ENCODE measurements around the gene RAD9A.

Gene RAD9A

DNA sequence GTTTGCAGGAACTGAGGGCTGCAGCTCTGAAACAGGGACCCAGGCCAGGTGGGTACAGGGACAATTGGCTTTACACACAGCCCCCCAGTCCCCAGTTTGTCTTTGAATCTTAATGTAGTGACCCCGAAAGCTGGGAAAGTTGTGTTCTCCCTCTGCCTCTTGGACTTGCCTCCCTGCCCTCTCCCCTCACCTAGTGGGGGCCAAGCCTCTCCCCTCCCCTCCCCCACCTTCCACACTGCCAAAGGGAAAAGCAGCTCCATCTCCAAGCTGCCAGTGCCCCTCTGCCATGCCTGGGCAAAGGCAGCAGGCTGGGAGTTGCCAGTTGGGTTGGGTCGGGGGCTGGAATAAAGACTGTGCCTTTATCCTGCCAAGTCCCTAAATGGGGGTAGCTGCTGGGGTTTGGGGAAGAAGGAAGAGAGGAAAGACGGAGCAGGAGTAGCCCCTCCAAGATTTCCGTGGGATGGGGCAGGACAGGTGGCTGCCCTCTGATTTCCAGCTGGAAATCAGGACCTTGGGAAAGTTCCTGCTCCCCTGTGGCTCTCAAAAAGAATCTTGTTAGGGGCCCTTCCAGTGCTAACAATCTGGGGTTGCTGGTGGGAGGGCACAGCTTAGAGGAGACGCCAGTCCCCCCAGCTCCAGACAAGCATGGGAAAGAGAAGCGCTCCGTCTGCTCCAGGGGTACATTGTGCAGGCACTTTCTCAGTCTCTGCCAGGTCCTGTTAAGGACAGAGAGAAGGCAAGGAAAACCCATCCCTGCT, 15.5 kb upstream of the RAD9A start:
- Histone ChIP-seq H3K36me3 (ENCODE audit: insufficient read depth, low read length) (no peaks in the 10 kb centered on the region), H3K9ac (ENCODE audit: low read depth, low read length) (peak overlapping the region; percentile 4; the same call in 1 of the 2 replicates), H3K4me1 (ENCODE audit: insufficient read depth, low read length) (peaks cover 27% of the 10 kb centered on the region; the same call in 1 of the 2 replicates), H3K9me3 (ENCODE audit: control insufficient read depth, insufficient read depth, low read length) (no peaks in the 10 kb centered on the region)

DNA sequence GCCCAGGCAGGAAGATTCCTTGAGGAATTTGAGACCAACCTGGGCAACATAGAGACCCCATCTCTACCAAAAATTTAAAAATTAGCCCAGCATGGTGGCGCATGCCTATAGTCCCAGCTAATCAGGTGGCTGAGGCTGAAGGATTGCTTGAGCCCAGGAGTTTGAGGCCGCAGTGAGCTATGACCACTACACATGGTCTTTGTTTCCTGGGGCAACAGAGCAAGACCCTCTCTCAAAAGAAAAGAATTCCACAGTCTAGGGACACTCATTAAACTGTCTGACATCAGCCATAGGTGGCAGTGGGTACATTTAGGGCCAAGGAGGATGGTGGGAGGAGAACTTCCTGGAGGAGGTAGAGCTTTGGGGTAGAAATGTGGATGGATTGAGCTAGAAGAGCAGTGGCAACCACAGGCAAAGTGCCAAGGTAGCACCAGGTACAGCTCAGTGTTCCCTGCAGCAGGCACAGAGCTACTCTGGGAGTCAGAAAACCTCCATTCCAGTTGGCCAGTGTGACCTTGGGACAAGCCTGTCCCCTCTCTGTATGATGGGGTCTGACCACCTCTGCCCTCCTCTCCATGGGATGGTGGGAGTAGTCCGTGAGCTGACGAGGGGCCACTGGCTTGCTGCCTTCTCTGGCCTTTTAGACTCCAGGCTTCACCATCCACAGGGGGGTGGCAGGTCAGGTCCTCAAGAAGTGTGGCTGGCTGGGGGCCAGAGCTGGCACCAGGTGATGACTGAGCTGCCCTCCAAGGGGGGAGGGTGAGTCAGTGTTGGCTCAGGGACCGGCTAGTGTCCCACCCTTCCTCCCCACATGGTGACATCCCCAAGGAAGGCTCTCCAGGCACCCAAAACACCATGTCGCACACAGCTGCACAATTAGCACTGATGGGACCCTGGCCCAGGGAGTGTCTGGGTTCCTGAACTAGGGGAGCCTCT, 14.6 kb upstream of the RAD9A start:
- Histone ChIP-seq H3K9me3 (ENCODE audit: control insufficient read depth, insufficient read depth, low read length) (no peaks in the 10 kb centered on the region), H3K36me3 (ENCODE audit: insufficient read depth, low read length) (no peaks in the 10 kb centered on the region), H3K9ac (ENCODE audit: low read depth, low read length) (no peak overlapping the region), H3K4me1 (ENCODE audit: insufficient read depth, low read length) (peaks cover 20% of the 10 kb centered on the region; the same call in 1 of the 2 replicates)

DNA sequence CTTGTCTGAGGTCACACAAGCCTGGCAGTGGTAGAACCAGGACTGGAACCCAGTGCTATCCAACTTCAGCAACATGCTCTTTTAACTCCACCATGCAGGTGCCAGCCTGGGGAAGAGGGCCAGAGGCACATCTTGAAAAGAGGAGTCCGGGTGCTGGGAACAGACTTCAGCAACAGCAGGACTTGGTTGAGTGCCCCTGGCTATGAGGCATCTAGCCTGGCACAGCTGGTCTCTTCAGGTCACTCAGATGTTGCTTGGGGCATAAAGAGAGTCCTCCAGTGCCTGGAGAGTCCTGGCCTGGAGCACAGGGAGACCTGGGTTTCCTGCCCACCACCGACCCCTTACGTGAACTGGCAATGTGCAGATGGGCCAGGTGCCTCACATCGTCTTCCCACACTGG, 13.2 kb upstream of the RAD9A start:
- Histone ChIP-seq H3K36me3 (ENCODE audit: insufficient read depth, low read length) (no peaks in the 10 kb centered on the region), H3K9ac (ENCODE audit: low read depth, low read length) (no peak overlapping the region), H3K9me3 (ENCODE audit: control insufficient read depth, insufficient read depth, low read length) (no peaks in the 10 kb centered on the region), H3K4me1 (ENCODE audit: insufficient read depth, low read length) (peaks cover 20% of the 10 kb centered on the region; the same call in 1 of the 2 replicates)

DNA sequence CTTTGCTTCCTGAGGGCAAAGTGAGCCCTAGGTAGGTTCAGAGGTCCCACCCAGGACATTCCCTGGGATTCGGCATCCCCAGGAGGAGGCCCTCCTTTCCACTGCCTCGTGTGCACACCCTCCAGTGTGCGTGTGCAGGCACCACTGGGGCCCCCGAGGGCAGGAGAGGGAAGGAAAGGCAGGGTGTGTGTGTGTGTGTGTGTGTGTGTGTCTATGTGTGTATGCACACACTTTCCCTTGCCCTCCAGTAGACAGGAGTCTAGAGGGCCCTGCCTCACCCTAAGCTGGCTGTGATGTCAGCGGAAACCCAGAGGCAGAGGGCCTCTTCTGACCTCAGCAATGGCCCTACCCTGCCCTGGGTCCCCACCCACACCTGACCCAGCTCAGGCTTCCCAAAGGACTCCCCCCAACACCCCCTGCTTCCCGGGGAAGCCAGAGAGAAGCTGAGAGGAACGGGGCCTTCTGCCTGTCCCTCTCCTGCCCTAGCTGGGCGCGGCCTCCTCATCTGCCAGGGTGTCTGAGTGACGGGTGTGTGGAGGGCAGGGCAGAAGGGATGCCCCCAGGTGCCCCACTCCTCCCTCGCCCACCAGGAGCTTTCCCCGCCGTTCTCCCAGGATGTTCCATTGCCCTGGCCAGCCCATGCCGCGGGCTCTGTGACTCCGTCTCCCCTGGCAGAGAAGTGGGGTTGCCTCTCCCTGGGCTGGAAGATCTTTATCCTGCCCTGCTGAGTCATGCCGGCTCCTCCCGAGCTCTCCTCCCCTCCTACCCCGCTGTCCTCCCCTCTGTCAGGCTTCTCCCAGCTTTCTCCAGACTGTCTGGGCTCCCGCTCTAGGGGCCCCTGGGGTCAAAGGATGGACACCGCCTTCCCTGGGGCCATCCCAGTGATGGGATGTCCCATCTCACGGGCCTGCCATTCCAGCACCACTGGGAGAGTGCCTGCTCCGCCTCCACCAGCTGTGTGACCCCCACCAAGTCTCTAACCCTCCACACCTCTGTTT, 12.4 kb upstream of the RAD9A start:
- peaks cover 20% of the 10 kb centered on the region; the same call in 1 of the 2 replicates for H3K4me1 ChIP-seq (ENCODE audit: insufficient read depth, low read length)
- no peaks in the 10 kb centered on the region for H3K9me3 ChIP-seq (ENCODE audit: control insufficient read depth, insufficient read depth, low read length)
- no peak overlapping the region for H3K9ac ChIP-seq (ENCODE audit: low read depth, low read length)
- no peaks in the 10 kb centered on the region for H3K36me3 ChIP-seq (ENCODE audit: insufficient read depth, low read length)

DNA sequence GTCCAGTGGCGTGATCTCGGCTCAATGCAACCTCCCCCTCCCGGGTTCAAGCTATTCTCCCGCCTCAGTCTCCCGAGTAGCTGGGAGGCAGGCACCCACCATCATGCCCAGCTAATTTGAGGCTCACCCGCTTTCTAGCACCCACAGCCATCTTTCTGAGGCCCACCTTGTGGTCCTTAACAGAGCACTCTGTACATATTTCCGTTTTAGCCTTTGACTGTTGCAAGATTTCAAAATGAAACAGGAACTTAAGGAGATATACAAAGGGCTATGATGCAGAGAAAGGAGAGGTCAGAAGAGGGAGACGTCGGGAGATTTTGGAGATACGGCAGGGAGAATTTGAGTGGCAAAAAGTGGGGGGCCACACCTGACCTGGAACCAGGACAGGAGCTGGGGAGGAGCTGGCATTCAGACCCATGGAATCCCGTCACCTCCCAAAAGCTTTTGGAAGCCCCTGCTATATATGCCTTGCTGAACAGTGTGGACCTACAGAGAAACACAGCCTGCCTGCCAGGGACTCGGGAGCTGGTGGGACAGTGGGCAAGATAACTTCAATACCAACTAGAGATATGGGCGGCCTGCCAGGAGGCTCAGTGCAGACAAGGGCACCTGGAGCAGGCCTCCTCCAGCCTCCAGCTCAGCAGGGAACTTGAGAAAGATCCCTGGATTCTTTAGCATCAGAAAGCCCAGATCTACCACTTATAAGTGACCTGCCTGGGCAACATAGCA, 10.4 kb upstream of the RAD9A start:
- no peak overlapping the region for H3K9ac ChIP-seq (ENCODE audit: low read depth, low read length)
- no peaks in the 10 kb centered on the region for H3K9me3 ChIP-seq (ENCODE audit: control insufficient read depth, insufficient read depth, low read length)
- no peaks in the 10 kb centered on the region for H3K36me3 ChIP-seq (ENCODE audit: insufficient read depth, low read length)
- peaks cover 19% of the 10 kb centered on the region; the same call in 1 of the 2 replicates for H3K4me1 ChIP-seq (ENCODE audit: insufficient read depth, low read length)

DNA sequence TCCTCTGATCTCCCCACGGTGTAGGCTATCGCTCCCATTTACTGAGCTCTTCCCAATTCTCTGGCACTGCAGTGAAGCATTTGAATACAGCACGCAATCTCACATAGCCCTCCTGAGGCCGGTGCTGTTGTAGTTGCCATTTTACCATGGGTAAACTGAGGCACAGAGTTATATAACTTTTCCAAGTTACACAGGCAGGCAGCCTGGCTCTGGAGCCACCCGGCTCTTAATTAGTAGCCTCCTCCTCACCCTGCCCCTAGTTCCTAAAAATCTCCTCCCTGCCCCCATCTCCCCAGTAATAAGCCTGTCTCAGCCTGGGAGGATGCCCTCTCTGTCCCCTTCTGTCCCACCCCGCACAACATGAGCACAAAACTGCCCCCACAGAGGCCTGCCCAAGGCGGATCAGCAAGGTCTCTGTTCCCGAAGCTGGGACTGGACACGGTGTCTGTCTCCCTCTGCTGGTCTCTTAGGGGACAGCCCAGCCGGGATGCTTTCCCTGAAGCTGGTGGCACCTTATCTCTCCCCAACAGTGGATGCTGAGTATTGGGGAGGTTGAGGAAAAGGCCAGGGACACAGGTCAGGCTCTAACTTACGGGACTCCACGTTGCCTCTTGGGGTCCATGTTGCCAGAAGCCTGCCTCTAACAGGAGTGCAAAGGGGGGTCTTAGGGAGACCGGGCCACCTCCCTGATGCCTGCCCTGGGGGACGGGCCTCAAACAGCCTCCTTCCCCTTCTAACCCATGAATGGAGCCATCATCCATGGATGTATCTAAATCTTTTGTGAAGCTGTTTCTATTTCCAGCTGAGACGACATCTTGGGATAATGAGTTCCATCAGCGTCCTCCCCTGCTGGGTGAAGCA, 9.3 kb upstream of the RAD9A start:
- Histone ChIP-seq H3K36me3 (ENCODE audit: insufficient read depth, low read length) (no peaks in the 10 kb centered on the region), H3K4me1 (ENCODE audit: insufficient read depth, low read length) (peaks cover 22% of the 10 kb centered on the region; the same call in 1 of the 2 replicates), H3K9ac (ENCODE audit: low read depth, low read length) (no peak overlapping the region), H3K9me3 (ENCODE audit: control insufficient read depth, insufficient read depth, low read length) (no peaks in the 10 kb centered on the region)

DNA sequence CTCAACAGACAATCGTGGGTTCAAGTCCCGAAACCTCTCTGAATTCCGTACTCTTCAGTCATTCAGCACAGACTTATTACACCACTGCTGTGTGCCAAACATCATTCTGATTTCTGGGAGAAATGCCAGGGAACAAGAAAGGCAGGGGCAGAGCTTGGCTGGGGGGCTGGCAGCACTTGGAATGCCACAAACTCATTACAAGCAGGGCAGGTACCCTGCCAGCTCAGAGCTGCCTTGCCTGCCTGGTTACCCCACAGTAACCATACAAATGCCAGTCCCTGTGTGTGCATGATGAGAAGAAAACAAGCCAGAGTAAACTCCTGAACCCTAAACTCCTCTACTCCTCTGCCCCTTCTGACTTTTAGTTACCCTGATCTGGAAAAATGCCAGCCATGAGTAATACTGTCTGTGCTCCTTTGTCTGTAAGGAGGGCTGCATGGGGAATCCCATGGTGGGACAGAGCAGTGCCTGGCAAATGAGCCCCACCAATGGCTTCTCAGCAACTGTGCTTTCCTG, 6.9 kb upstream of the RAD9A start:
- H3K4me1 ChIP-seq (ENCODE audit: insufficient read depth, low read length): peaks cover 10% of the 10 kb centered on the region; the same call in 1 of the 2 replicates
- no peaks in the 10 kb centered on the region for H3K9me3 ChIP-seq (ENCODE audit: control insufficient read depth, insufficient read depth, low read length)
- H3K36me3 ChIP-seq (ENCODE audit: insufficient read depth, low read length): no peaks in the 10 kb centered on the region
- H3K9ac ChIP-seq (ENCODE audit: low read depth, low read length): no peak overlapping the region

DNA sequence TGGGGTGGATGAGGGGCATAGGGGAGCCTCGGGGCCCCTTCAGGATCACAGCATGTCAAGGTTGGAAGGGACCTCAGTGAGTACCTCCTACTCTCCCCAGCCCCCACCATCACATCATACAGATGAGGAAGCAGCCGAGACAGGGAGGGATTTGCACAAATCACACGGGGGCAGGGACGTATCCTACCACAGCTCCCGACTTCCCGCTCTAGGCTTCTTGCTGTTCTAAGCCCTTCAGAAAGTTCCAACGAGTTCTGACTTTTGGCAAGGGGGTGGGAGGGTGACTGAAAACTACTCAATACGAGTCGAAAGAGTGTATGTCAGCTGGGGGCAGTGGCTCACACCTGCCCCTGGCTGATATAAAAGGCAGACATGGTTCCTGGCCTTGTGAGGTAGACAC, 4.7 kb upstream of the RAD9A start:
- Histone ChIP-seq H3K9me3 (ENCODE audit: control insufficient read depth, insufficient read depth, low read length) (no peaks in the 10 kb centered on the region), H3K36me3 (ENCODE audit: insufficient read depth, low read length) (no peaks in the 10 kb centered on the region), H3K9ac (ENCODE audit: low read depth, low read length) (peak overlapping the region; percentile 30; the same call in 1 of the 2 replicates), H3K4me1 (ENCODE audit: insufficient read depth, low read length) (peaks cover 10% of the 10 kb centered on the region; the same call in 1 of the 2 replicates)

DNA sequence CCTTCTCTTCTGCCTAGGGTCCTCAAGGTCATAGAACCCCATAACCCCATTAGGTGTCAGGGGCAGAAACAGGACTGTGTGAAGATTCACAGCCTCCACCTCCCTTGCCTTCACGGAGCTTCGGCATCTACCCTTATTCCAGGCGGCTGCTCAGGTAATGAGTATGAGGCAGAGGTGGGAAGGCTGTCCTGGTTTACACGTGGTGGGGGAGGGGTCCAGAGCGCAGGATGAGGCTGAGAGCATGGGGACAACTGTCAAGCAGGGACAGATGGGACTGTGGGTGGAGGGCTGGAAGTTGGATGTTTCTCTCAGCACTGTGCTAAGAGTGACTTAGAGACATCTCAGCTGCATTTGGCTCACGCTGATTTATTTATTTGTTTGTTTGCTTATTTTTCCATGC, 4.3 kb upstream of the RAD9A start:
- H3K9me3 ChIP-seq (ENCODE audit: control insufficient read depth, insufficient read depth, low read length): no peaks in the 10 kb centered on the region
- no peak overlapping the region for H3K9ac ChIP-seq (ENCODE audit: low read depth, low read length)

DNA sequence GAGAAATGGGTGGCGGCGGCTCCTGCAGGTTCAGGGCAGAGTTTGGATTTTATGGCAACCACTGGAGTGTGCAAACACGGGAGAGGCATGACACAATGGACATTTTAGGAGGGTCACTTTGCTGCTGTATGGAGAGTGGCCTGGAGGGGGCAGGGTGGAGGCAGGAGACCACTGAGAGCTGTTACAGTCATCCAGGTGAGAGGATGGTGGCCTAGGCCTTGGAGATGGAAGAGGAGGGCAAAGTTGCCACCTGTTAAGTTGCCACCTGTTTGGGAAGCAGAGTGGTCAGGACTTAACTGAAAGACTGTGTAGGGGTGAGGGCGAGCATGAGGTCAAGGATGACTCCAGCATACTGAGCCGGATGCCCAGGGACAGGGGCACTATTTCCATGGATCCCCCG, 2.3 kb upstream of the RAD9A start:
- no peaks in the 10 kb centered on the region for H3K9me3 ChIP-seq (ENCODE audit: control insufficient read depth, insufficient read depth, low read length)
- peaks cover 12% of the 10 kb centered on the region; the same call in 1 of the 2 replicates for H3K4me1 ChIP-seq (ENCODE audit: insufficient read depth, low read length)
- H3K9ac ChIP-seq (ENCODE audit: low read depth, low read length): no peak overlapping the region
- no peaks in the 10 kb centered on the region for H3K36me3 ChIP-seq (ENCODE audit: insufficient read depth, low read length)

More for the DNA sequence above, 4.3 kb upstream of the RAD9A start:
- H3K4me1 ChIP-seq (ENCODE audit: insufficient read depth, low read length): peaks cover 10% of the 10 kb centered on the region; the same call in 1 of the 2 replicates
- H3K36me3 ChIP-seq (ENCODE audit: insufficient read depth, low read length): no peaks in the 10 kb centered on the region

DNA sequence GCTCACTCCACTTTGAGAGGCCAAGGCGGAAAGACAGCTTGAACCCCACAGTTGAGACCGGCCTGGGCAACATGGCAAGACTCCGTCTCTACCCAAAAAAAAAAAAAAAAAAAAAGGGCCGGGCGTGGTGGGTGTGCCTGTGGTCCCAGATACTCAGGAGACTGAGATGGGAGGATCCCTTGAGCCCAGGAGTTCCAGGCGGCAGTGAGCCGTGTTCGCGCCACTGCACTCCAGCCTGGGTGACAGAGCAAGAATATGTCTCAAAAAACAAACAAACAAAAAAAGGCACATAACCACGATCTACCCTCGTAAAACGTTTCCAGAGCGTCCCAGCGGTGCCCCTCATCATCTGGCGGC, 861 bp upstream of the RAD9A start:
- Histone ChIP-seq H3K36me3 (ENCODE audit: insufficient read depth, low read length) (no peaks in the 10 kb centered on the region), H3K4me1 (ENCODE audit: insufficient read depth, low read length) (peaks cover 12% of the 10 kb centered on the region; the same call in 1 of the 2 replicates), H3K9me3 (ENCODE audit: control insufficient read depth, insufficient read depth, low read length) (no peaks in the 10 kb centered on the region), H3K9ac (ENCODE audit: low read depth, low read length) (peak overlapping the region; percentile 56)

DNA sequence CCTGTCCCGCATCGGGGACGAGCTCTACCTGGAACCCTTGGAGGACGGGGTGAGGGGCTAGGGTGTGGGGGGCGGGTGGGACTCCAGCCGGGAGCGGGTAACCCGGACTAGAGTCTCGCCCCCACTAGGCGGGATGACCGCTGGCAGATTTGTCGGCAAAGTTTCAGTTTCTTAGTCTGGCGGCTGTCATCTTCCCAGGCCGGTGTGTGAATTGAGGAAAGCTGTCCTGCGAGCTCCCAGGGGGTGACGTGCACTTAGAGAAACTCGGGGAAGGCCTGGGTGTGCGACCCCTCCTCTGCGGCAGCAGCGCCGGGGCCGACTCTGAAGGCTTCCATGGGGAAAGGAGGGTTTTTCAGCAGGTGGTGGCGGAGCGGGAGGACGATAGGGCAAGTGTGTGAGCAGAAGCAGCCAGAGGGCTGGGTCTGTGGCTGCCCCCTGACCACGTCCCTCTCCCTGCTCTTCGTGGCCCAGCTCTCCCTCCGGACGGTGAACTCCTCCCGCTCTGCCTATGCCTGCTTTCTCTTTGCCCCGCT, 463 bp downstream of the RAD9A start:
- peak overlapping the region; percentile 56 for H3K9ac ChIP-seq (ENCODE audit: low read depth, low read length)
- no peaks in the 10 kb centered on the region for H3K9me3 ChIP-seq (ENCODE audit: control insufficient read depth, insufficient read depth, low read length)
- H3K4me1 ChIP-seq (ENCODE audit: insufficient read depth, low read length): peaks cover 14% of the 10 kb centered on the region
- H3K36me3 ChIP-seq (ENCODE audit: insufficient read depth, low read length): 0 out of 2 replicates have a peak, but pooled peaks cover under 1% of the 10 kb centered on the region

All from ES-I3 (cell line).